ENCODE measurements around the gene FRMPD2. TPM values are rescaled to one million over a fixed set of nuclear protein-coding genes. Genes with fewer than 3 reads are reported as not detected.
"Not testable (repeated sequence)": the region's sequence is repeated elsewhere in the genome, so short reads cannot be mapped to it uniquely, and the experiment has no call there.

Gene FRMPD2
- total and polyA plus RNA-seq, 4 donors = 0.28 TPM; not detected in 3

GRCh38 chr10:48221814-48222213, 52.7 kb downstream of the FRMPD2 start:
- DNase-seq (ENCODE audit: low spot score) = no peak
- no peak for TF ChIP-seq HNF4G (IDR thresholded peaks at IDR 0.05)
- no peak for TF ChIP-seq HNF4A (conservative IDR thresholded peaks at IDR 0.05)
- TF ChIP-seq REST (IDR thresholded peaks at IDR 0.05) = no peak
- TF ChIP-seq, protein P1, sequence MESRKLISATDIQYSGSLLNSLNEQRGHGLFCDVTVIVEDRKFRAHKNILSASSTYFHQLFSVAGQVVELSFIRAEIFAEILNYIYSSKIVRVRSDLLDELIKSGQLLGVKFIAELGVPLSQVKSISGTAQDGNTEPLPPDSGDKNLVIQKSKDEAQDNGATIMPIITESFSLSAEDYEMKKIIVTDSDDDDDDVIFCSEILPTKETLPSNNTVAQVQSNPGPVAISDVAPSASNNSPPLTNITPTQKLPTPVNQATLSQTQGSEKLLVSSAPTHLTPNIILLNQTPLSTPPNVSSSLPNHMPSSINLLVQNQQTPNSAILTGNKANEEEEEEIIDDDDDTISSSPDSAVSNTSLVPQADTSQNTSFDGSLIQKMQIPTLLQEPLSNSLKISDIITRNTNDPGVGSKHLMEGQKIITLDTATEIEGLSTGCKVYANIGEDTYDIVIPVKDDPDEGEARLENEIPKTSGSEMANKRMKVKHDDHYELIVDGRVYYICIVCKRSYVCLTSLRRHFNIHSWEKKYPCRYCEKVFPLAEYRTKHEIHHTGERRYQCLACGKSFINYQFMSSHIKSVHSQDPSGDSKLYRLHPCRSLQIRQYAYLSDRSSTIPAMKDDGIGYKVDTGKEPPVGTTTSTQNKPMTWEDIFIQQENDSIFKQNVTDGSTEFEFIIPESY (IDR thresholded peaks at IDR 0.05) = no peak
- no peak for TF ChIP-seq GABPA (IDR thresholded peaks at IDR 0.05 in 1 of 2, conservative IDR thresholded peaks at IDR 0.05 in 1 of 2)
- TF ChIP-seq, protein P2, sequence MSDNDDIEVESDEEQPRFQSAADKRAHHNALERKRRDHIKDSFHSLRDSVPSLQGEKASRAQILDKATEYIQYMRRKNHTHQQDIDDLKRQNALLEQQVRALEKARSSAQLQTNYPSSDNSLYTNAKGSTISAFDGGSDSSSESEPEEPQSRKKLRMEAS (IDR thresholded peaks at IDR 0.05) = no peak
- TF ChIP-seq, protein P3, sequence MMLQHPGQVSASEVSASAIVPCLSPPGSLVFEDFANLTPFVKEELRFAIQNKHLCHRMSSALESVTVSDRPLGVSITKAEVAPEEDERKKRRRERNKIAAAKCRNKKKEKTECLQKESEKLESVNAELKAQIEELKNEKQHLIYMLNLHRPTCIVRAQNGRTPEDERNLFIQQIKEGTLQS (IDR thresholded peaks at IDR 0.05) = no peak
- TF ChIP-seq EGR1 (IDR thresholded peaks at IDR 0.05; ENCODE audit: low read depth in 2 of 2) = no peak
- TF ChIP-seq RAD21 (IDR thresholded peaks at IDR 0.05) = no peak
- no peak for TF ChIP-seq FOXA1 (IDR thresholded peaks at IDR 0.05)
- no peak for TF ChIP-seq NR2F2 (IDR thresholded peaks at IDR 0.05)
- no peak for TF ChIP-seq FOXA2 (IDR thresholded peaks at IDR 0.05)
- TF ChIP-seq YY1 (IDR thresholded peaks at IDR 0.05) = no peak
- Histone ChIP-seq H3K9me3 (ENCODE audit: control insufficient read depth in 4 of 4, low read length in 3 of 4) (no peaks in the 10 kb centered on the region), H3K36me3 (ENCODE audit: control insufficient read depth in 4 of 4, insufficient read depth in 3 of 4, low read depth in 1 of 4, low read length in 3 of 4) (no peaks in the 10 kb centered on the region), H3K9ac (ENCODE audit: low read depth in 1 of 2, low read length in 2 of 2) (no peak overlapping the region), H3K27me3 (ENCODE audit: control insufficient read depth in 4 of 4, insufficient read depth in 4 of 4, low read length in 3 of 4) (no peaks in the 10 kb centered on the region), H3K4me1 (ENCODE audit: control insufficient read depth in 4 of 4, insufficient read depth in 4 of 4, low read length in 3 of 4) (no peaks in the 10 kb centered on the region), H3K4me3 (ENCODE audit: low read depth in 1 of 3, low read length in 3 of 3) (no peak overlapping the region), H3K27ac (ENCODE audit: low read depth in 1 of 2, low read length in 2 of 2) (no peak overlapping the region)

DNA sequence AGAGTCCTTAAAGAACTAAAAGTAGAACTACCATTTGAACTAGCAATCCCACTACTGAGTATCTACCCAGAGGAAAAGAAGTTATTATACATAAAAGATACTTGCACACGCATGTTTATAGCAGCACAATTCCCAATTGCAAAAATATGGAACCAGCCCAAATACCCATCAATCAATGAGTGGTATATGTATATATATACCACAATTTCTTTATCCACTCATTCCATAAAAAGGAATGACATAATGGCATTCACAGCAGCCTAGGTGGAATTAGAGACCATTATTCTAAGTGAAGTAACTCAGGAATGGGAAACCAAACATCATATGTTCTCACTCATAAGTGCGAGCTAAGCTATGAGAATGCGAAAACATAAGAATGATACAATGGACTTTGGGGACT, 53.5 kb downstream of the FRMPD2 start:
- not testable (repeated sequence) for H3K27ac ChIP-seq (ENCODE audit: low read depth in 1 of 2, low read length in 2 of 2); H3K9ac ChIP-seq (ENCODE audit: low read depth in 1 of 2, low read length in 2 of 2); H3K9me3 ChIP-seq (ENCODE audit: control insufficient read depth in 4 of 4, low read length in 3 of 4); DNase-seq (ENCODE audit: low spot score); H3K4me1 ChIP-seq (ENCODE audit: control insufficient read depth in 4 of 4, insufficient read depth in 4 of 4, low read length in 3 of 4); H3K4me3 ChIP-seq (ENCODE audit: low read depth in 1 of 3, low read length in 3 of 3); H3K36me3 ChIP-seq (ENCODE audit: control insufficient read depth in 4 of 4, insufficient read depth in 3 of 4, low read depth in 1 of 4, low read length in 3 of 4); H3K27me3 ChIP-seq (ENCODE audit: control insufficient read depth in 4 of 4, insufficient read depth in 4 of 4, low read length in 3 of 4)
- WGBS = 94% methylated on average over 3 of the region's 3 CpGs

GRCh38 chr10:48219194-48219593, 55.3 kb downstream of the FRMPD2 start:
- no peak overlapping the region for H3K9ac ChIP-seq (ENCODE audit: low read depth in 1 of 2, low read length in 2 of 2)
- H3K27ac ChIP-seq (ENCODE audit: low read depth in 1 of 2, low read length in 2 of 2) = no peak overlapping the region
- 85% methylated on average over 1 of the region's 1 CpG for WGBS
- H3K9me3 ChIP-seq (ENCODE audit: control insufficient read depth in 4 of 4, low read length in 3 of 4) = no peaks in the 10 kb centered on the region
- no peaks in the 10 kb centered on the region for H3K27me3 ChIP-seq (ENCODE audit: control insufficient read depth in 4 of 4, insufficient read depth in 4 of 4, low read length in 3 of 4)
- DNase-seq (ENCODE audit: low spot score) = no peak
- no peaks in the 10 kb centered on the region for H3K4me1 ChIP-seq (ENCODE audit: control insufficient read depth in 4 of 4, insufficient read depth in 4 of 4, low read length in 3 of 4)
- H3K4me3 ChIP-seq (ENCODE audit: low read depth in 1 of 3, low read length in 3 of 3) = no peak overlapping the region
- H3K36me3 ChIP-seq (ENCODE audit: control insufficient read depth in 4 of 4, insufficient read depth in 3 of 4, low read depth in 1 of 4, low read length in 3 of 4) = no peaks in the 10 kb centered on the region
- TF ChIP-seq TAF1 (conservative IDR thresholded peaks at IDR 0.05) = no peak
- no peak for TF ChIP-seq NR2F2 (IDR thresholded peaks at IDR 0.05)
- no peak for TF ChIP-seq FOXA2 (IDR thresholded peaks at IDR 0.05)
- no peak for TF ChIP-seq EGR1 (IDR thresholded peaks at IDR 0.05; ENCODE audit: low read depth in 2 of 2)
- TF ChIP-seq REST (IDR thresholded peaks at IDR 0.05) = no peak
- TF ChIP-seq RXRA (IDR thresholded peaks at IDR 0.05) = no peak
- no peak for TF ChIP-seq CTCF (IDR thresholded peaks at IDR 0.05; ENCODE audit: low read depth, low read length, missing input control)
- TF ChIP-seq RAD21 (IDR thresholded peaks at IDR 0.05) = no peak
- no peak for TF ChIP-seq FOXA1 (IDR thresholded peaks at IDR 0.05)
- no peak for TF ChIP-seq HNF4G (IDR thresholded peaks at IDR 0.05)
- no peak for TF ChIP-seq YY1 (IDR thresholded peaks at IDR 0.05)
- TF ChIP-seq, protein P2 (IDR thresholded peaks at IDR 0.05) = no peak
- no peak for TF ChIP-seq HNF4A (conservative IDR thresholded peaks at IDR 0.05)
